ENCODE data around the gene NKIRAS1.

DNA sequence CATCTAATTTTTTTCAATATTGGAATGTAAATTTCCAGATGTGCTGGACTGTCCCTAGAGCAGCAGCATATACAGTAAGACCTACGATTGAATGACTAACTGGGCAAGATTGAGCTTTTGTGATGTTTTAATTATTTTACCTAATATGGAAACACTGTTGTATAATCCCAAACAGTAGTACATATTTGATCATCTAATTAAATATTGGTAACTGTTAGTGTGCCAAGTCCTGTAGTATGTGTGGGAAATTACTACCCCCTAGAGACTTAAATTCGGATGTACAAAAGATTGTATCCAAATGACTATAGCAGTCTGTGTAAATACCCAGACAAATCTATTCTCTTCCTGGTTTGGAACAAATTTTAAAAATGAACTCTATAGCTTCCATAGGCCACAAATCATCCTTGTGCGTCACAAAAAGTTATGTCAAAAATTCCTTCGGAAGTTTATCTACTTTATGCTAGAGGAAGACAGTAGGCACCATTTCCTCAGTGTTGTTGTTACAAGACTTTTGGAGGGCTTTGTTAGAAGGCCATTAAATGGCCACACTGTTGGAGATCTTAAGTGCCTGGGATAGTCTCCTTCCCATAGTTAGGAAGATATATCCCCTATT lies 41.6 kb downstream of the NKIRAS1 start:
- TF ChIP-seq, protein P1, sequence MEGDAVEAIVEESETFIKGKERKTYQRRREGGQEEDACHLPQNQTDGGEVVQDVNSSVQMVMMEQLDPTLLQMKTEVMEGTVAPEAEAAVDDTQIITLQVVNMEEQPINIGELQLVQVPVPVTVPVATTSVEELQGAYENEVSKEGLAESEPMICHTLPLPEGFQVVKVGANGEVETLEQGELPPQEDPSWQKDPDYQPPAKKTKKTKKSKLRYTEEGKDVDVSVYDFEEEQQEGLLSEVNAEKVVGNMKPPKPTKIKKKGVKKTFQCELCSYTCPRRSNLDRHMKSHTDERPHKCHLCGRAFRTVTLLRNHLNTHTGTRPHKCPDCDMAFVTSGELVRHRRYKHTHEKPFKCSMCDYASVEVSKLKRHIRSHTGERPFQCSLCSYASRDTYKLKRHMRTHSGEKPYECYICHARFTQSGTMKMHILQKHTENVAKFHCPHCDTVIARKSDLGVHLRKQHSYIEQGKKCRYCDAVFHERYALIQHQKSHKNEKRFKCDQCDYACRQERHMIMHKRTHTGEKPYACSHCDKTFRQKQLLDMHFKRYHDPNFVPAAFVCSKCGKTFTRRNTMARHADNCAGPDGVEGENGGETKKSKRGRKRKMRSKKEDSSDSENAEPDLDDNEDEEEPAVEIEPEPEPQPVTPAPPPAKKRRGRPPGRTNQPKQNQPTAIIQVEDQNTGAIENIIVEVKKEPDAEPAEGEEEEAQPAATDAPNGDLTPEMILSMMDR (IDR thresholded peaks at IDR 0.05 in 4 of 5, conservative IDR thresholded peaks at IDR 0.05 in 1 of 5): no peak
- no peak for TF ChIP-seq POLR2A (IDR thresholded peaks at IDR 0.05)
